NCI-H1105 (cell line): ENCODE results near the gene TOMM20L.
"Not testable (repeated sequence)": the region's sequence is repeated elsewhere in the genome, so short reads cannot be mapped to it uniquely, and the experiment has no call there.

Experiments
- DNase-seq: peaks from one replicate; lab custom pipeline; 2025; lab: John Stamatoyannopoulos, UW

TOMM20L gene

GRCh38 chr14:58395812-58396788 lies at the start of gene TOMM20L:
Gene TOMM20L (plus strand): TSS chr14:58395930. CDS start chr14:58395958, 28 bp downstream.
- DNase-seq = peak; percentile 63

DNA sequence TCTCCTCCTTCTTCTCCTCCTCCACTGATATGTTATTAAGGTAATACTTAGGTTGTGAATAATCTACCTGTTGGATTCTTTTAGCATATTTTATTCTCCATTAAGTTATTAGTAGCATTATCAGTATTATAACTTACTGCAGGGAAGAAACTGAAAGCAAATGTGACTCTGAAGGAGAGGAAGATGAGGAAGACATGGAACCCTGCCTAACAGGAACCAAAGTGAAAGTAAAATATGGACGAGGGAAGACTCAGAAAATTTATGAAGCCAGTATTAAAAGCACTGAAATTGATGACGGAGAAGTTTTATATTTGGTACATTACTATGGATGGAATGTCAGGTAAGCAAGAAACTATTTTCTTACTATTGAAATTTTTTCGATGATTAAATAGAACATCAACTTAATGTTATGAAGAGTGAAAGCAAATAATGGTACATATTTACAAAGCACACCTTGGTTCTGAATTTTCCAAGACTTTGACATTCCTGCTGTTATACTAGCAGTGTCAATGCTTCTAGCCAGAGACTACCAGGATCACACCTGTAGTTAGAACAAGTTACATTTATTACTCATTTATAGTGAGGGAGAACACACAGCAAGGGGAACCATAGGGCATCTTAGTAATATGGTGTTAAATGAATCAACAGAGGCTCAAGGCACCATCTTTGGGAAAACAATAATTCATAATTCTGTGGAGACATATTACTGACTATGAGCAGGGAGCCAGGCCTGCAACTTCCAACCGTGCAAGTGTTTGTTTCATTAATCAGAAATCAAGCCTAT lies 42.0 kb upstream of the TOMM20L start:
- no peak for DNase-seq

DNA sequence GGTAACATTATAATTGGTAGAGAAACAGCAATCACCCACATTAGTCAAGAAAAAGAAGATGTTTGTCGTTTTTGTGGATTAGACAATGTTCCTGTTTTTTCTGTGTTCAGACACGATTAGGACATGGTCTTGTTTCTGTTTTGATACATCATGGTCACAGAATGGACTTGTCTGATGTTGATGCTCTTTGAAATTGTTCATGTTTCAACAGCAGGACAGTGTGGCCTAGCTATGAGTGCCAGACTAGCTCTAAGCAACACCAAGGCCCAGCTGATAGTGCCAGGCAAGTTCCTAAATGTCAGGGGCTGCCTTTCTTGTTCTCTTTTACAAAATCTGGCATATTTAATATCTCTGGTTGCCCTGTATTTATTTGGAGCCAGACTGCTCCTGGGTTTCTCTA lies 40.9 kb upstream of the TOMM20L start:
- DNase-seq = no peak

DNA sequence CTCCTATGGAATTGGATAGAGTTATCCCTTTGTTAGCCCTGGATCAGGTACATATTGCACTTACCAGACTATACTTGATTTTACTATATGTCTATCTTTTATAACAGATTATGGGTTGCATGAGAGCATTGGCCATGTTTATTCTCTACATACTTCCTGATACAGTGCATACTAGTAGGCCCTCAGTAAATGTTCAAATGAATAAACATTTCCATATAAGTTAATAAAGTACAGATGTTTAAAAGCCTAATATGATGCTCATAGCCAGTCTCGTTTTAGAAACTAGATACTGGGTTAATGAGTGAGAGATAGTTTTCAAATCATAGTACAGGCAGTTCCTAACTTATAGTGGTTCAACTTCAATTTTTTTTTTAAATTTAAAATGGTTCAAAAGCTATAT lies 39.5 kb upstream of the TOMM20L start:
- DNase-seq = no peak

DNA sequence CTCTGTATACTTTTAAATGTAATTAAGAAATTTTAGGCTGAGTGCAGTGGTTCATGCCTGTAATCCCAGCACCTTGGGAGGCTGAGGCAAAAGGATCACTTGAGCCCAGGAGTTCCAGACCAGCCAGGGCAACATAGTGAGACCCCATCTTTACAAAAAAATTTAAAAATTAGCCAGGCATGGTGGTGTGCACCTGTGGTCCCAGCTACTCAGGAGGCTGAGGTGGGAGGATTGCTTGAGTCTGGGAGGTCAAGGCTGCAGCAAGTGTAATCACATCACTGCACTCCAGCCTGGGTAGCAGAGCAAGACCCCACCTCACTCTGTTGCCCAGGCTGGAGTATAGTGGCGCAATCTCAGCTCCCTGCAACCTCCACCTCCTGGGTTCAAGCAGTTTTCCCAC lies 33.5 kb upstream of the TOMM20L start:
- not testable (repeated sequence) for DNase-seq

GRCh38 chr14:58362798-58363412 lies 32.8 kb upstream of the TOMM20L start:
- peak; percentile 35 for DNase-seq

DNA sequence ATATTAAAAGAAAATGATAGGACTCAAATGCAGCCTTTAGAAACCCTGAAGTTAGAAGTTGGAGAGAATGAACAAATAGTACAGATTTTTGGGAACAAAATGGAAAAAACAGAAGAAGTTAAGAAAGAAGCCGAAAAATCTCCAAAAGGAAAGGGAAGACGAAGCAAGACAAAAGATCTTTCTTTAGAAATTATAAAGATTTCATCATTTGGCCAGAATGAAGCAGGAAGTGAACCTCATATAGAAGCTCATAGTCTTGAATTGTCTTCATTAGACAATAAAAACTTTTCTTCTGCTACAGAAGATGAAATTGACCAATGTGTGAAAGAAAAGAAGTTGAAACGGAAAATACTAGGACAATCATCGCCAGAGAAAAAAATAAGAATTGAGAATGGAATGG lies 31.4 kb upstream of the TOMM20L start:
- no peak for DNase-seq

- no peak for DNase-seq
These were observed 28.4 kb upstream of the TOMM20L start for GRCh38 chr14:58367296-58367695.

GRCh38 chr14:58368956-58369355 lies 26.8 kb upstream of the TOMM20L start:
- DNase-seq = no peak

- DNase-seq = no peak
These were observed 18.9 kb upstream of the TOMM20L start for GRCh38 chr14:58376791-58377190.

GRCh38 chr14:58390830-58391229 lies 4.9 kb upstream of the TOMM20L start:
- DNase-seq = no peak

- no peak for DNase-seq
These were observed 243 bp upstream of the TOMM20L start for GRCh38 chr14:58395562-58395811.

- DNase-seq = no peak
These were observed 1.4 kb downstream of the TOMM20L start for GRCh38 chr14:58397156-58397555.

DNA sequence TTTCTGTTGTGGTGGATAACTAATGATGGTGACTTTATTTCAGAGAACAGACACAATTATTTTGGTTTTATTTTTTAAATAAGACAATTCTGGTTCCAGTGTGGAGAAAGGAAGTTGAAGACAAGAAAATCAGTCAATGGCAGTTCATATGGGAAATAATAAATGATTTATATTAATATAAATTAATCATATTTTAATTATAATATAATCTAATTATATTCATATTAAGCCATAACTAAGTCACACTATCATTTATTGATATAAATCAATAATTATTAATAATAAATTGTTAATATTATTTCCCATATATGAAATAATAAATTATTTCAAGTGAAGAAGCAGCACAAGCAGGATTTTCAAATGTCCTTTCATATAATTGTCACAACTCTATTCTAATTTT lies 2.8 kb downstream of the TOMM20L start:
- no peak for DNase-seq

GRCh38 chr14:58398895-58399294 lies 3.2 kb downstream of the TOMM20L start:
- DNase-seq = no peak

DNA sequence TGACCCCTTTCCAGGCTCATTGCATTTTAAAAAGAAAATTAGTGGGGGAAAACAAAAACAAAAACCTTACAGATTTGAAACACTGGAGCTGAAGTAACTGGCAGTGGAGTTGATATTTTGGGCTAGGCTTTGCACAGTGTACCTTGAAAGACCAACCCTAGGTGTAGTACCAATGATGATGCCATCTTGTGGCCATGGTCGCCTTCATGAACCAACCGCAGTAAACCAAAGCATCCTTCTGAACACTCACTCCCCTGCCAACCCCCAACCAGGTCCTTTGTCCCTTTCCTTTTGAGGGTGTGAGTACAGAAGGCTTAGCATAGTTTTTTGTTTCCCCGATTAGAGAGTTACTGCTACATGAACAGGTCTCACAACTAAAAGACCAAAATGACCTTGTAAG lies 5.9 kb downstream of the TOMM20L start:
- DNase-seq = no peak

GRCh38 chr14:58408681-58409215 lies 13.0 kb downstream of the TOMM20L start:
- DNase-seq = no peak

- DNase-seq = no peak
These were observed 19.1 kb downstream of the TOMM20L start for GRCh38 chr14:58414845-58415244.

DNA sequence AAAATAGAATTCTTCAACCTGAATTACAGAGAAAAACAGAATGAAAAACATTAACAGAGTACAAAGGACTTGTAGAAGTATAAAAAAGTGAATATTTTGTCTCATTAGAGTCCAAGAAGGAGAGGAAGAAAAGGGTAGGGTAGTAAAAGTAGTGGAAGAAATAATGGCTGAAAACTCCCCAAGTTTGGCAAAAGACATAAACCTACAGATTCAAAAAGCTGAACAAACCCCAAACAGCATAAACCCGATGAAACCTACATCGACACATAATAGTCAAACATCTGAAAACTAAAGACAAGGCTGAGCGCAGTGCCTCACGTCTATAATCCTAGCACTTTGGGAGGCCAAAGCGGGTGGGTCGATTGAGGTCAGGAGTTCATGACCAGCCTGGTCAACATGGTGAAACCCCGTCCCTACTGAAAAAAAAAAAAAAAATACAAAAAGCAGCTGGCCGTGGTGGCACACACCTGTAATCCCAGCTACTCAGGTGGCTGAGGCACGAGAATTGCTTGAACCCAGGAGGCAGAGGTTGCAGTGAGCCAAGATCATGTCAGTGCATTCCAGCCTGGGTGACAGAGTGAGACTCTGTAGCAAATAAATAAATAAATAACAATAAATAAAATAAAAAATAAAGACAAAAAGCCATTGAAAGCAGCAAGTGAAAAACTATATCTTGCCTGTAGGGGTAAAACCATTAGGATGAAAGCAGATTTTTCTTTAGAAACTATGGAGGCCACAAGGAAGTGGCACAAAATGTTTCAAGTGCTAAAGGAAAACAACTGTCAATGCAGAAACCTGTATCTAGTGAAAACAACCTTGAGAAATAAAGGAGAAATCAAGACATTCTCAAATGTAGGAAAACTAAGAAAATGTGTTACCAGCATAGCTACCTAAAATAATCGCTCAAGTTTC lies 20.2 kb downstream of the TOMM20L start:
- DNase-seq = no peak

- not testable (repeated sequence) for DNase-seq
These were observed 21.2 kb downstream of the TOMM20L start for GRCh38 chr14:58416934-58417333.

GRCh38 chr14:58426670-58427280 lies 31.0 kb downstream of the TOMM20L start:
- peak; percentile 60 for DNase-seq
